OCI-LY1 (cell line): ENCODE measurements around the gene SAFB.

Experiments used
- H2AFZ ChIP-seq: fragments of 200-600 bp; sonication (generic), shearing (Covaris generic); 2 replicates; pipeline ENCODE4 v1.6.0; 2014; ENCODE audit warnings: antibody characterized with exemption, mild to moderate bottlenecking, low read length
- H3F3A ChIP-seq: fragments of 200-600 bp; sonication (generic), shearing (Covaris generic); 2 replicates; pipeline ENCODE4 v1.6.0; 2014; ENCODE audit warnings: mild to moderate bottlenecking, antibody characterized with exemption, low read length, moderate library complexity; ENCODE audit not compliant: insufficient read depth
- H3K27ac ChIP-seq: fragments of 200-600 bp; sonication (generic); 2 replicates; pipeline ENCODE4 v1.5.1; 2014; ENCODE audit warnings: low read length, mixed run types, mild to moderate bottlenecking, low read depth; ENCODE audit not compliant: poor library complexity, severe bottlenecking
- H3K27me3 ChIP-seq: fragments of 200-600 bp; sonication (generic); 2 replicates; pipeline ENCODE4 v1.6.0; 2014; ENCODE audit warnings: antibody characterized with exemption, mild to moderate bottlenecking, low read length, moderate library complexity; ENCODE audit not compliant: insufficient read depth
- H3K36me3 ChIP-seq: fragments of 200-600 bp; sonication (generic); 2 replicates; pipeline ENCODE4 v1.6.1; 2014; ENCODE audit warnings: mild to moderate bottlenecking, antibody characterized with exemption, low read length, moderate library complexity, mixed read lengths; ENCODE audit not compliant: insufficient read depth
- H3K4me1 ChIP-seq: fragments of 200-600 bp; sonication (generic); 2 replicates; pipeline ENCODE4 v1.5.1; 2014; ENCODE audit warnings: mild to moderate bottlenecking, low read length, moderate library complexity; ENCODE audit not compliant: insufficient read depth, severe bottlenecking
- H3K4me2 ChIP-seq: fragments of 200-600 bp; sonication (generic), shearing (Covaris generic); 2 replicates; pipeline ENCODE4 v1.6.1; 2014; ENCODE audit warnings: low read length
- H3K4me3 ChIP-seq: fragments of 200-600 bp; sonication (generic); 2 replicates; pipeline ENCODE4 v1.5.1; 2014; ENCODE audit warnings: low read length, low read depth, mild to moderate bottlenecking, mixed read lengths; ENCODE audit not compliant: poor library complexity, severe bottlenecking
- H3K79me2 ChIP-seq: fragments of 200-600 bp; shearing (Covaris generic); 2 replicates; pipeline ENCODE4 v1.6.1; 2016; ENCODE audit warnings: mixed run types, low read length, mixed read lengths; ENCODE audit not compliant: insufficient read depth
- H3K9ac ChIP-seq: fragments of 200-600 bp; sonication (generic), shearing (Covaris generic); 2 replicates; pipeline ENCODE4 v1.6.1; 2014; ENCODE audit warnings: mild to moderate bottlenecking, low read length, mixed read lengths
- H3K9me2 ChIP-seq: fragments of 200-600 bp; sonication (generic), shearing (Covaris generic); 2 replicates; pipeline ENCODE4 v1.6.1; 2014; ENCODE audit warnings: low read depth, mild to moderate bottlenecking, low read length, mixed read lengths
- H3K9me3 ChIP-seq: fragments of 200-600 bp; shearing (Covaris generic); 2 replicates; pipeline ENCODE4 v1.6.1; 2014; ENCODE audit warnings: low read length, mixed read lengths
- H4K20me1 ChIP-seq: fragments of 200-600 bp; sonication (generic), shearing (Covaris generic); 2 replicates; pipeline ENCODE4 v1.6.0; 2016; ENCODE audit warnings: mild to moderate bottlenecking, low read length; ENCODE audit not compliant: insufficient read depth
- EZH2 ChIP-seq: fragments of 200-600 bp; sonication (generic), shearing (Covaris generic); IDR thresholded peaks from 2 replicates; pipeline ENCODE4 v1.8.0; 2017; ENCODE audit warnings: borderline replicate concordance, mixed run types, mild to moderate bottlenecking, antibody characterized with exemption, low read length, moderate library complexity, mixed read lengths
- TF ChIP-seq, protein P1 (sequence below): fragments of 200-600 bp; sonication (generic), shearing (Covaris generic); IDR thresholded peaks from 2 replicates; pipeline ENCODE4 v1.5.1; 2017; ENCODE audit warnings: mild to moderate bottlenecking, antibody characterized with exemption, low read length, moderate library complexity, mixed read lengths

Gene SAFB

DNA sequence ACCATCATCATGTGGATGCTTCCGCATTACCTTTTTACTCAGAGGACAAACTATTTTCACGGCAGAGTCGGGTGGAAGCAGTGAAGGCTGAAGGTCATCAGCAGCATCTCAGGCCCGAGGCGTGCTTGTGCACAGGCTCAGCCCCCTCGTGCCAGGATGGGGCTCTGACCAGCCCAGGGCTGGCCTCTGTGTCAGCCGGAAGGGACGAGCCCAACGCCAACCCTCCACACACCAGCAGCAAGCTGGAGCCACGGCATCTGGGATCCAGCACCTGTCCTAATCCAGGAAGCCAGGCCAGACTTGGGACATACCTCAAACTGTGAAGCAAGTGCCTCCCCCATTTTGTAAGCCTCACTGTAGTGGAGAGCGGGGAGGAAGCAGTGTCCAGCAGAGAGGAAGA, 46.3 kb downstream of the SAFB start:
- Histone ChIP-seq H3F3A (no peaks in the 10 kb centered on the region), H3K27me3 (no peaks in the 10 kb centered on the region), H4K20me1 (no peaks in the 10 kb centered on the region), H3K4me1 (peaks cover 4% of the 10 kb centered on the region), H3K79me2 (no peaks in the 10 kb centered on the region), H3K4me3 (no peak overlapping the region), H3K9me2 (no peaks in the 10 kb centered on the region), H2AFZ (no peak overlapping the region), H3K9ac (no peak overlapping the region), H3K9me3 (no peaks in the 10 kb centered on the region), H3K27ac (no peak overlapping the region), H3K4me2 (no peak overlapping the region), H3K36me3 (peaks cover 88% of the 10 kb centered on the region)
- TF ChIP-seq, protein P1, sequence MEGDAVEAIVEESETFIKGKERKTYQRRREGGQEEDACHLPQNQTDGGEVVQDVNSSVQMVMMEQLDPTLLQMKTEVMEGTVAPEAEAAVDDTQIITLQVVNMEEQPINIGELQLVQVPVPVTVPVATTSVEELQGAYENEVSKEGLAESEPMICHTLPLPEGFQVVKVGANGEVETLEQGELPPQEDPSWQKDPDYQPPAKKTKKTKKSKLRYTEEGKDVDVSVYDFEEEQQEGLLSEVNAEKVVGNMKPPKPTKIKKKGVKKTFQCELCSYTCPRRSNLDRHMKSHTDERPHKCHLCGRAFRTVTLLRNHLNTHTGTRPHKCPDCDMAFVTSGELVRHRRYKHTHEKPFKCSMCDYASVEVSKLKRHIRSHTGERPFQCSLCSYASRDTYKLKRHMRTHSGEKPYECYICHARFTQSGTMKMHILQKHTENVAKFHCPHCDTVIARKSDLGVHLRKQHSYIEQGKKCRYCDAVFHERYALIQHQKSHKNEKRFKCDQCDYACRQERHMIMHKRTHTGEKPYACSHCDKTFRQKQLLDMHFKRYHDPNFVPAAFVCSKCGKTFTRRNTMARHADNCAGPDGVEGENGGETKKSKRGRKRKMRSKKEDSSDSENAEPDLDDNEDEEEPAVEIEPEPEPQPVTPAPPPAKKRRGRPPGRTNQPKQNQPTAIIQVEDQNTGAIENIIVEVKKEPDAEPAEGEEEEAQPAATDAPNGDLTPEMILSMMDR, result no peak
- no peak for TF ChIP-seq EZH2

- Histone ChIP-seq H4K20me1 (no peaks in the 10 kb centered on the region), H3K9me3 (no peaks in the 10 kb centered on the region), H3K79me2 (no peaks in the 10 kb centered on the region), H3K4me3 (no peak overlapping the region), H3K4me2 (no peak overlapping the region), H3K27ac (no peak overlapping the region), H3K27me3 (no peaks in the 10 kb centered on the region), H3F3A (no peaks in the 10 kb centered on the region), H3K4me1 (peaks cover 4% of the 10 kb centered on the region), H3K9ac (no peak overlapping the region), H3K9me2 (no peaks in the 10 kb centered on the region), H3K36me3 (peaks cover 64% of the 10 kb centered on the region), H2AFZ (no peak overlapping the region)
- TF ChIP-seq EZH2, result no peak
- TF ChIP-seq, protein P1, result no peak
These were observed 48.7 kb downstream of the SAFB start for GRCh38 chr19:5671600-5671999.

- no peak overlapping the region for H3K4me3 ChIP-seq
- H3K4me2 ChIP-seq, result no peak overlapping the region
- H3K9me2 ChIP-seq, result no peaks in the 10 kb centered on the region
- no peak overlapping the region for H2AFZ ChIP-seq
- no peaks in the 10 kb centered on the region for H3K27me3 ChIP-seq
- H3K9ac ChIP-seq, result no peak overlapping the region
- H3K79me2 ChIP-seq, result no peaks in the 10 kb centered on the region
- H3F3A ChIP-seq, result no peaks in the 10 kb centered on the region
- H3K27ac ChIP-seq, result no peak overlapping the region
- no peak for TF ChIP-seq EZH2
- TF ChIP-seq, protein P1, result no peak
- peaks cover 4% of the 10 kb centered on the region for H3K4me1 ChIP-seq
- peaks cover 51% of the 10 kb centered on the region for H3K36me3 ChIP-seq
- H4K20me1 ChIP-seq, result no peaks in the 10 kb centered on the region
- H3K9me3 ChIP-seq, result no peaks in the 10 kb centered on the region
These were observed 50.0 kb downstream of the SAFB start for GRCh38 chr19:5672708-5673459.
